Cardiac muscle cell (in vitro differentiated cells and primary cell): ENCODE measurements around the gene CLDN9. TPM values are rescaled to one million over a fixed set of nuclear protein-coding genes. Genes with fewer than 3 reads are reported as not detected.

Experiments used
- DNase-seq, 2 donors: peaks; one replicate each; pipeline versions ENCODE4 v3.0.0 to v3.0.0-alpha.2; 2010 to 2017; ENCODE audit warnings: low read depth in 1 of 2, low spot score in 1 of 2
- H3K27ac ChIP-seq: fragments of 200-600 bp; sonication (generic); 2 replicates; pipeline ENCODE4 v1.5.1; 2016
- H3K27me3 ChIP-seq: fragments of 200-600 bp; sonication (generic); 2 replicates; pipeline ENCODE4 v1.6.0; 2016; ENCODE audit warnings: control low read depth
- H3K36me3 ChIP-seq: fragments of 200-600 bp; sonication (generic); 2 replicates; pipeline ENCODE4 v1.5.1; 2016; ENCODE audit warnings: control low read depth
- H3K4me1 ChIP-seq: fragments of 200-600 bp; sonication (generic); 2 replicates; pipeline ENCODE4 v1.8.1; 2017; ENCODE audit warnings: low read depth, mild to moderate bottlenecking, mixed run types
- H3K4me3 ChIP-seq: fragments of 200-600 bp; sonication (generic); 2 replicates; pipeline ENCODE4 v1.5.1; 2016; ENCODE audit warnings: mild to moderate bottlenecking
- H3K9me3 ChIP-seq: fragments of 200-600 bp; sonication (generic); 2 replicates; pipeline ENCODE4 v1.5.1; 2017; ENCODE audit warnings: low read depth, mild to moderate bottlenecking, control low read depth
- CTCF ChIP-seq: IDR thresholded peaks from 2 replicates; pipeline ENCODE4 v1.5.1; 2012; ENCODE audit warnings: low read depth, mild to moderate bottlenecking, low read length
- polyA plus RNA-seq: library from polyadenylated mRNA; unstranded; fragments of >200 nt; fragmentation: Nextera tagmentation; extraction: Ambion mirVana; gene quantifications from 2 replicates; pipeline ENCODE4 v1.2.1, GENCODE V29; 2016
- total RNA-seq: library from RNA; depleted of rRNA; stranded (reverse); fragments of >200 nt; gene quantifications from 2 replicates; pipeline ENCODE4 v1.2.3, GENCODE V29; 2016

CLDN9 gene
- total and polyA plus RNA-seq, 2 experiments from 2014 or later, result 6.3 to 8.5 TPM

DNA sequence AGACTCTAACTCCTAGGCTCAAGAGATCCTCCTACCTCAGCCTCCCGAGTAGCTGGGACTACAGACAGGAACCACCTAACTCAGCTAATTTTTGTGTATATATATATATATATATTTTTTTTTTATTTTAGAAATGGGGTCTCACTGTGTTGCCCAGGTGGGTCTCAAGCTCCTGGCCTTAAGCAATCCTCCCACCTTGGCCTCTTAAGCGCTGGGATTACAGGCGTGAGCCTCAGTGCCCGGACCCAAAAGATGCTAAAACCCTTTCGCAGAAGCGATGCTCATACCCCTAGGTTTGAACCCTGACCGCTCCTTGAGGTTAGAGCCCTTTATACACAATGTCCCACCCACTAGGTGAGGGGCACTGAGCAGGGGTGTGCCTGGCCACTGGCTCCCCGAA, 2.2 kb upstream of the CLDN9 start:
- peak overlapping the region; percentile 96 for H3K27ac ChIP-seq
- no peak overlapping the region for H3K4me3 ChIP-seq
- no peaks in the 10 kb centered on the region for H3K9me3 ChIP-seq
- H3K4me1 ChIP-seq, result peaks cover 63% of the 10 kb centered on the region
- no peak for DNase-seq
- no peaks in the 10 kb centered on the region for H3K27me3 ChIP-seq
- no peaks in the 10 kb centered on the region for H3K36me3 ChIP-seq
- TF ChIP-seq CTCF, result no peak

GRCh38 chr16:3012246-3012645, 477 bp upstream of the CLDN9 start:
- DNase-seq, result no peak
- no peak overlapping the region for H3K4me3 ChIP-seq
- TF ChIP-seq CTCF, result no peak
- no peaks in the 10 kb centered on the region for H3K36me3 ChIP-seq
- no peaks in the 10 kb centered on the region for H3K27me3 ChIP-seq
- peaks cover 46% of the 10 kb centered on the region for H3K4me1 ChIP-seq
- H3K9me3 ChIP-seq, result no peaks in the 10 kb centered on the region
- H3K27ac ChIP-seq, result no peak overlapping the region

DNA sequence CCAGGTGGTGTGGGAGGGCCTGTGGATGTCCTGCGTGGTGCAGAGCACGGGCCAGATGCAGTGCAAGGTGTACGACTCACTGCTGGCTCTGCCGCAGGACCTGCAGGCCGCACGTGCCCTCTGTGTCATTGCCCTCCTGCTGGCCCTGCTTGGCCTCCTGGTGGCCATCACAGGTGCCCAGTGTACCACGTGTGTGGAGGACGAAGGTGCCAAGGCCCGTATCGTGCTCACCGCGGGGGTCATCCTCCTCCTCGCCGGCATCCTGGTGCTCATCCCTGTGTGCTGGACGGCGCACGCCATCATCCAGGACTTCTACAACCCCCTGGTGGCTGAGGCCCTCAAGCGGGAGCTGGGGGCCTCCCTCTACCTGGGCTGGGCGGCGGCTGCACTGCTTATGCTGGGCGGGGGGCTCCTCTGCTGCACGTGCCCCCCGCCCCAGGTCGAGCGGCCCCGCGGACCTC, 798 bp downstream of the CLDN9 start:
- H3K27me3 ChIP-seq, result no peaks in the 10 kb centered on the region
- no peaks in the 10 kb centered on the region for H3K36me3 ChIP-seq
- no peak for DNase-seq
- no peak for TF ChIP-seq CTCF
- peaks cover 36% of the 10 kb centered on the region for H3K4me1 ChIP-seq
- H3K9me3 ChIP-seq, result no peaks in the 10 kb centered on the region
- no peak overlapping the region for H3K27ac ChIP-seq
- no peak overlapping the region for H3K4me3 ChIP-seq

DNA sequence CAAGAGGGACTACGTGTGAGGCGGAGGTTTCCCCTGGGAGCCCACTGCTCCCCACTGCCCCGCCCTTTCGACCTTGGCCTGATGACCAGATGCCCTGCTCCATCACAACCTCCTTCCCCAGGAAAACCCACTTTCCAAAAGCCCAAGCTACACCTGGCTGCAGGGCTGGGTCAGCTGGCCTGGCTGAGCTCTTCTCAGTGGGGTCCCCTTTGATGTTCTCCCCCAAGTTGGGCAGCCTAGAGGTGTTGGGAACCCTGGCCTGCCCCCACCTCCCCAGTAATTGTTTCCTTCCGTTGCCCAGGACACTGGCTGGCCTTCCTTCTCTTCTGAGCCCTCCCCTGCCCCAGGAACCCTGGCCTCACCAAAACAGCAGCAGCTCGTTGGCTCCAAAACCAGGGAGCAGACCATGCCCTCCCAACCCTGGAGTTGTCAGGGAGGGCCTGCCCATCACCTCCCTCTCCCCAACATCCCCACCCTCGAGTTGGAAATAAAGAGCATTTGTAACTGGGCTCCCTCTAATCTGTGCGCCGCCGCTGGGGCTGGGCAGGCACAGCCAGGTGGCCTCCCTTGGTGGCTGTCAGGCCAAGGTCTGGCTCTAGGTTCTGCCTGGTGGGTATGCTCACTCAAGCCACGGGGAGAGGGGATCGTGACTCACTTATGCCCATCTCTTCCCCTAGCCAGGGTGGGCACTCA, 1.4 kb downstream of the CLDN9 start:
- no peak for TF ChIP-seq CTCF
- Histone ChIP-seq H3K27me3 (no peaks in the 10 kb centered on the region), H3K27ac (no peak overlapping the region), H3K9me3 (no peaks in the 10 kb centered on the region), H3K4me1 (peaks cover 31% of the 10 kb centered on the region), H3K4me3 (no peak overlapping the region), H3K36me3 (no peaks in the 10 kb centered on the region)
- no peak for DNase-seq

- H3K27ac ChIP-seq, result no peak overlapping the region
Measured at GRCh38 chr16:3014971-3015370, 2.2 kb downstream of the CLDN9 start.

More at GRCh38 chr16:3014971-3015370, 2.2 kb downstream of the CLDN9 start:
- no peak for DNase-seq
- Histone ChIP-seq H3K27me3 (no peaks in the 10 kb centered on the region), H3K4me1 (peaks cover 24% of the 10 kb centered on the region), H3K36me3 (no peaks in the 10 kb centered on the region), H3K9me3 (no peaks in the 10 kb centered on the region), H3K4me3 (no peak overlapping the region)
- TF ChIP-seq CTCF, result no peak
